Activated CD4-positive, CD25-positive, alpha-beta regulatory T cell treated with anti-CD3 and anti-CD28 coated beads, Interleukin-2, amount 50 U/mL, for 16 hours (primary cell): Measurements from ENCODE around the gene HES7.
"Not testable (repeated sequence)": the region's sequence is repeated elsewhere in the genome, so short reads cannot be mapped to it uniquely, and the experiment has no call there.

Source experiments
- DNase-seq: peaks from one replicate; pipeline ENCODE4 v3.0.0-alpha.2; 2020; ENCODE audit warnings: low read depth, low spot score

Gene HES7

GRCh38 chr17:8123695-8124349 is at the start of gene HES7:
TSS of gene HES7 (minus strand) at chr17:8124106. CDS start at chr17:8124084, 22 bp downstream.
- no peak for DNase-seq

- DNase-seq = peak; percentile 68
Observed at GRCh38 chr17:8173056-8173870, 49.4 kb upstream of the HES7 start.

DNA sequence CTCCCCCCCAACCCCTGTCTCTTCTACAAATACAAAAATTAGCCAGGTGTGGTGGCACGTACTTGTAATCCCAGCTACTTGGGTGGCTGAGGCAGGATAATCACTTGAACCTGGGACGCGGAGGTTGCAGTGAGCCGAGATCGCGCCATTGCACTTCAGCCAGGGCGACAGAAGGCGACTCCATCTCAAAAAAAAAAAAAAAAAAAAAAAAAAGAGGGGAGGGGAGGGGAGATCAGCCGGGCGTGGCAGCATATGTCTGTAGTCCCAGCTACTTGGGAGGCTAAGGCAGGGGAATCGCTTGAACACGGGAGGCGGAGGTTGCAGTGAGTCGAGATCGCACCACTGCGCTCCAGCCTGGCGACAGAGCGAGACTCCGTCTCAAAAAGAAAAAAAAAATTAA is 46.3 kb upstream of the HES7 start:
- not testable (repeated sequence) for DNase-seq

DNA sequence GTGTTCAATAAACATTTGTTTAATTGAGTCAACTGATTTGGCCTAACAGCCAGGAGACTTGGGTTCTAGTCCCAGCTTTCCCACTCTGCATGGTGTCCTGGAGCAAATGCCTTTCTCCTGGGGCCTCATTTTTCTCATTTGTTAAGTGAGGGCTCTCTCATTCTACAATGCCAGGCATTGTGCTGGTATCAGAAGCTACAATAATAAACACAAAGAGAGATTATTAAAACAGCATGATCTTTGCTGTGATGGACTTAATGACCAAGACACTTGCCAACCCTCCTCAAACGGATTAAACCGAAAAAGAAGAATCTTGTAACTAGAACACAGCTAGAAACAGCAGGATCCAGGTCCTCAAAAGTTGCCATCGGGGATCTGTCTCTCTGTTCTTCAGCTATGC is 43.6 kb upstream of the HES7 start:
- no peak for DNase-seq

DNA sequence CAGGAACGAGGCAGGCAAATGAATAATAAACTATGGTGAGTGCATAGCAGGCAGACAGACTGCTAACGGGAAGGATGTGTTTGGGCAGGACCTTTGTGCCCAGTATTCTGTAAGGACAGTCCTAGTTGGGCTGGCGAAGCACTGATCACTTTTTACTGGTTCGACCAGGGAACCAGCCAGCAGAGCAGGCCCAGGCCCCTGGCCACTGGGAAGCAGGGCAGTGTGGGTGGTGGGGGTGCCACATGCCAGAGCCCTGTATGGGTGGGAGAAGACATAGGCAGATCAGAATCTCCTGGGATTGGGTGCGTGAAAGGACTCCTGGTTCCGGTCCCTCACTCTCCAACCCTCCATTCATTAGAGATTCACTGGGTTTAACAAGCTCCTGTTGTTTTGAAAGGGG is 42.8 kb upstream of the HES7 start:
- DNase-seq = no peak

DNA sequence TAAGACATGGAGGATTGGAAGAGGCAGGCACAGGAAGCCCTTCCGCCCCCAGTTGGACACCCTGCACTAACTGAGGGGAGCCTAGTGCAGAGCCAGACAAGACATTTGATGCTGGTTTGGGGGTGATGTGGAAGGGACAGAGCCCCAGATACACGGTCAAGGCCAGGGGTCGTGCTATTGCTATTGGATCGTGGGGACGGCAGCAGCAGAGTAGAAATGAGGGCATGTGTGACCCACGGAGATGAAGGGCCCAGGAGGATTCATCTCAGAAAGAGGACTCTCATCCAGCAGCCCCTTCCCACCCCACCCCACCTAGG is 40.9 kb upstream of the HES7 start:
- DNase-seq = no peak

DNA sequence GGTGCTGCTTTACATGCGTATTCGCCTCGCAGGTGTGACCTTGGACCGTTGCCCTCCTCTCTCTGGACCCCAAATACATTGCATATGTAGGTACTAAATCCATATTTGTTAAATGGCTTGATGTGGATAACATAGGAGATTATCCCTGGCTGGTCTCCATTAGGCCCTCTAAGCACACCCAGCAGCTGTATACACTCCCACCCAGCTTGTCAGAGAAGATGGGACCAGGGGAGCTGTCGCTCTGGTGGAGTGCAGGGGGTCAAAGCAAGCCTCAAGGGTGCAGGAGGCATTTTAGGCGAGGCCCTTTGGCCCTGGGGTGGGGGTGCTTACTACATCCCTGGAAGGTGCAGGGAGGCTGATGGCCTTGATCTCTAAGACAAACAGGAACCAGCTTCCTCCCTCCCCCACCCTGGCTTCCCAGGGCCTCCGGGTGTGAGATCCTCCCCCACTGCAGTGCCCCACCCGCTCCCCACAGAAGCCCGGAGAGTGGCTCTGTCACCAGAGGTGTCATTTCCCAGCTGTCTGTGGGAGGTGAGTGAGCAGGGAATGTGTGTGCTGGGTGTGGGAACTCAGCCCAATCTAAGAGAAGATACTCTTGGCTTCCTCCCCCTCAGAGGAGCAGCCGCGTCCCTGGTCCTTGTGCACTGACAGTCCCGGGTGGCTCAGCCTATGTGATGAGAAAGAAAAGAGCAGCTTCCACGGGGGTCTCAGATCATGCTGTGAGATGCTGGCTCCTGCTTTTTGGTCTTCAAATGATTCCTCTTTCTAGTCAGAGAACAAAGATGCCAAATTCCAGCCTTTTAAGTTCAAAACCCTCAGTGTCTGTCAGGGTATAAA is 40.3 kb upstream of the HES7 start:
- DNase-seq = no peak

DNA sequence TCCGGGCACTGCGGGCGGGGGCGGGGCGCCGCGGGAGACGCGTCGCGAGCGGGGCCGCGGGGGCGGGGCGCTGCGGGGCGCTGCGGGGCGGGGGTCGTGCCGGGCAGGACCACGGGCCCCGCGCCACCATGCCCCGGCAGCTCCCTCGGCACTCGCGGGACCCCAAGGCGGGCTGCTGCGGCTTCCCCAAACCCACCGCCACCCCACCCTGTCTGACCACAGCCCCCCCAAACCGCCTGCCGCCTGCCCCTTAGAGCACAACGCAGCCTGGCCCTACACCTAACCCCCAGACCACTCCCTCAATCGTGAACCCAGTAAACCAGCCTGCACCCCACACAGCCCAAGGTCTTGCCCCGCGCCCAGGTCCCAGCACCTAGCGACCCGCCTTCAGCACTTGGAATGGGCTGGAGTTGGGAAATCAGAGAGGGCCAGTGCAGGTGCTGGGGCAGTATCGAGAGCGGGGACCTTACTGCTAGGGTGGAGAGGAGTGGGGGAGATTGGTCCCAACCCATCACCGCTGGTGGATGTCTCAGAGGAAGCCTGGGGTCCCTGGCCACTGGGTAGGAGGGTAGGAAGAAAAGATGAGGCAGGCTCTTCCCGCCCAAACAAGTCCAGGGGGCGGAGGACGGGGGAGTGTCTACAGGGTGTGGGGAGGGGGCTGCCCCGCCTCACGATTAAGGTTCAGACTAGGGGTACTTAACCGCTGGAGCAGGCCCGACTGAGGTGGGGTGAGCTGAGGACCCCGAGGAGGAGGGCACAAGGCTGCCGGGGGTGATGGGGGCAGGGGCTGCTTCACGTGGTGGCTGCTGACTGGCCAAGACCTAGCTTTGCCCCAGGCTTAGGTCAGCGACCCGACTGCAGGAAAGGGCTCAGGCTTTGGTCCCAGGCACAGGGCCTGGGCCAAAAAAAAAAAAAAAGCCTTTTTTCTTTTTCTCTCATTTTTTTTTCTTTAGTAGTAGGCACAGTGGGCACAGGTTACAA is 39.4 kb upstream of the HES7 start:
- no peak for DNase-seq

DNA sequence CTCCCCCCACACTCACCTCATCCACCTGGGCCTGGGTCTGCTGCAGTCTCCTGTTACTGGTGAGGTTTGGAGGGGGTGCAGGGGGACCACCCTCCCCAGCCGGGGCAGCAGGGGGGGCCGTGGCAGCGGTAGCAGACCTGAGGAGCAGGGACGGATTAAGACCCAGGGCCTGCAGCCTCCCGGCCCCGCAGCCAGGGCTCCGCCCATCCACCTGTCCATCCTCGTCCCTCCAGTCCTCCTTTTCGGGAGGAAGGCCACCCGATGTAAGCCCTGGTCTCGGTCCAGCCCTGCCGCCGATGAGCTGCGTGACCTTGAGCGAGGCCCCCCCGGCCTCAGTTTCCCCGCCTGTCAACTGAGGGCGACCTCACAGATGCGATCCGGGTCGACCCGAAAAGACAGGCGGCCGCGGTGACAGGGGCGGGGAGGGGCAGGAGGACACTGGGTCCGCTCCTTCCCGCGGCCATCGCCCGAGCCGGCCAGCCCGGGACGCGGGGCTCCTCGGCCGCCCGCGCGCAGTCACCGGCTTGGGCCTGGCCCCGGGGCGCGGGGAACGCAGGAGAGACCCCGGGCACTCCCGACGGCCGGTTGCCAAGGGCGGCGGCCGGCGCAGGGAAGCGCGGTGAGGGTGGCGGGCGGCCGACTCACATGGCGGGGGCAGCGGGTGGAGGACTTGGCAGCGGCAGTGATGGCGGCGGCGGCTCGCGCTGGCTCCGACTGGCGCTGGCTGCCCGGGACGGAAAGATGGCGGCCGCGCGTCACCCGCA is 38.5 kb upstream of the HES7 start, which contains the start of gene VAMP2:
TSS of gene VAMP2 (minus strand) at position 716 of the 764 bp plus-strand sequence. CDS start at position 647, 69 bp downstream.
- peak; percentile 71 for DNase-seq

GRCh38 chr17:8161289-8162232 is 37.7 kb upstream of the HES7 start:
- no peak for DNase-seq

DNA sequence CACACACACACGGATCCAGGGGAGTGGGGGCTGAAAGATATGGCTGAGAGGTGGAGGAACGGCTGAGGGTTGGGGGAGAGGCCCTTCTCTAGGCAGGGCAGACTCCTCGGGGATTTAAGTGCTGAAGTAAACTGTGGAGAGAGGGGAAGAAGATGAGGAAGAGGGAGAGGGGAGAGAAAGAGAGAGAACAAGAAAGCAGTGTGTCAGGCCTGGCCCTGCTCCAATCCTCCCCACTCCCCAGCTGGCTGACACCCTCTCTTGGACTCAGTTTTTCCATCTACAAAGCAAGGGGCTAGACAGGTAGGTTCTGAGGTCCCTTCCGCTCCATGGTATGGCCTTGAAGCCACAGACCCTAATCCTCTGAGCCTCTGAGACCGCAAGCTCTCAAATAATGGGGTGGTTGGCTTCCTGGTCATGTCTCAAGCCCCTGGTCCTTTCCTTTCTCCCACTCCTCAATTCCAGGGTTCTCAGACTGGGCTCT is 36.9 kb upstream of the HES7 start:
- DNase-seq = no peak

DNA sequence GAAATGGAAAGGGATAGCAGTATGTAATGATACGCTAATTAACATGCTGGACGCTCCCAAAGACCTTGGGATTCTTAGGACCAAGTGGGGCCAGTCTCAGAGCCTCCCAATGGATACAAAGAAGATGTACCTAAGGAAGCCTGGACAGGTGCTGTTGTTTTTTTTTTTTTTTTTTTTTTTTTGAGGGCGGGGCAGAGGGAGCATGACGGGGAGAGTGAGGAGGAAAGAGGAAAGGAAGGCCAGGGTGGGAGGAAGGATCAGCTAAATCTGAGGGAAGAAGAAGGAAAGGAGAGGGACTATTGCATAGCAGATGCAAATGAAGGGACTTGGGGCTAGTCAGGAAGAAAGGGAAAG is 36.3 kb upstream of the HES7 start:
- no peak for DNase-seq

DNA sequence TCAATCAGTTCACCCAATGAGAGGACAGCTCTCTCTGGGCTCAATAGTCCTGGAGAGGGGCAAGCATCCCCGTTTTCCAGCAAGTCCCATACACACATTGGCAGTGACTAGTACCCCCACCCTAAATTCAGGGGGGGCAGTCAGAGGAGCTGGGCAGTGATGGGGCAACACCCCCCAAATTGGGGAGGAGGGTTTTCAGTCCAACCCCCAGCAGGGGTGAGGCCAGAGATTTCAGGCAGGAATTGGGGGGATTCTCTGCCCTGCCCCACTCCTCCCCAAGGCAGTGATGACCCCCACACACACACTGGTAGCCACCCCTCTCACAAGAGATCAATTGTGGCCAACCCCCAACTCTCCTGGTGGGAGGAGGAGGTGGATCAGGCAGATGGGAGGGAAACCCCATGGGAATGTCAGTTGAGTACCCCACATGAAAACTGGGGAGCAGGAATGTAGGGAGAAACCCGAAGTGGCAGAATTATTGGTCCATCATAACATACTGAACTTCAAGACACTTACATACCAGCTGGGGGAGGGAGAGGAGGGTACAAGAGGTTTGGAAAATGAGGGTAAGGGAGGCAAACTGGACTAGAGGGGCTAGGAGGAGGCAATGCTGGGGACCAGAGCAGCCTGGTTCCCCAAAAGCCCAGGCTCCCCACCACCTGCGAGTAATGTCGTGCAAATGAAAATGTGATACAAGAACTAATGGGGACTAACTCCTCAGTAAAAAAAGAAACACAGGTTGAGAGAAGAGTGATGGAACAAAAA is 35.7 kb upstream of the HES7 start:
- no peak for DNase-seq

GRCh38 chr17:8159032-8159400 is 35.1 kb upstream of the HES7 start:
- DNase-seq = no peak

DNA sequence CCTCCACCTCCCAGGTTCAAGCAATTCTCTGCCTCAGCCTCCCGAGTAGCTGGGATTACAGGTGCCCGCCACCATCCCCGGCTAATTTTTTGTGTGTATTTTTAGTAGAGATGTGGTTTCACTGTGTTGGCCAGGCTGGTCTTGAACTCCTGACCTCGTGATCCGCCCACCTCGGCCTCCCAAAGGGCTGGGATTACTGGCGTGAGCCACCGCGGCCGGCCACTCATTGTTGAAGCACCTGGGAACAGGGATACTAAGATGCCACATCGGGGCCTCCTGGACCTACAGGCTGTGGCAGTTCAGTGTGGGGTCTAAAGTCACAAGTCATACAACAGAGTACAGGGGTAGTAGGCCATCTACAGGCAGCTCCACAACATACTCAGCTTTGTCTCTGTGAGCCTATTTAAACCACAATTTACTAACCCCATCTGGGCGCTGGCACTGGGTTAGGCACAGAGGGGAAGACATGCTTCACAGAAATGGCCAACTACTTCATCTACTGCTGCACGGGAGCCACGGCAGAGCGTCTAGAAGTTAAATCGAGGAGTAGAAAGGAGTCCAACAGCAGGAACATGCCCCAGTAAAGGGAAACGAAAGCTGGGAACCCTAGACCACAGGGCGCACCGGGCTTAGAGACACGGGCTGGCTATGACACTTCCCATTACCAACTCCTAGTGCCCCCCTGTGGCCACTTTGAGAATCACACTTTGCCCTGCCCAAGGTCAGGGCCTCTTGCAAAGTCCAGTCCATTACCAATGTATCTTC is 34.5 kb upstream of the HES7 start:
- DNase-seq = peak; percentile 81

GRCh38 chr17:8156246-8156992 is 32.5 kb upstream of the HES7 start:
- DNase-seq = peak; percentile 100

DNA sequence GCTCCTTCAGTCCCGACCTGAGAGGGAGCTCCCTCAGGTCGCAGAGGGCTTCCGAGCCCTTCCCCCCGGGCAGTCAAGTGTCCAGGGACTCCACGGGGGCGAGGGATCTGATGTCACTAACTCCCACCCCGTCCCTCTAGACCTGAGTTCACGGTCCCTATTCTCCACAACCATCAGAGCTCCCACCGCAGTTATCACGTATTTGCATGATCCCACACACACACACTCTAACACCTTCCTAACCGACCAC is 32.0 kb upstream of the HES7 start:
- no peak for DNase-seq
